Karpas-422 (cell line): Measurements from ENCODE around the gene GALNT18. TPM values are rescaled to one million over a fixed set of nuclear protein-coding genes. Genes with fewer than 3 reads are reported as not detected.

Experiments
- DNase-seq: peaks from one replicate; pipeline ENCODE4 v3.0.0-alpha.2; 2015
- H2AFZ ChIP-seq: fragments of 200-600 bp; sonication (generic); 2 replicates; pipeline ENCODE4 v1.6.1; 2014; ENCODE audit warnings: antibody characterized with exemption, low read length, mixed read lengths
- H3K27ac ChIP-seq: fragments of 200-600 bp; sonication (generic); 2 replicates; pipeline ENCODE4 v1.5.1; 2014; ENCODE audit warnings: mild to moderate bottlenecking, low read length, moderate library complexity
- H3K27me3 ChIP-seq: fragments of 200-600 bp; sonication (generic); 2 replicates; pipeline ENCODE4 v1.6.1; 2014; ENCODE audit warnings: low read length, mixed read lengths
- H3K36me3 ChIP-seq: fragments of 200-600 bp; sonication (generic); 2 replicates; pipeline ENCODE4 v1.6.1; 2014; ENCODE audit warnings: low read length, mixed read lengths; ENCODE audit not compliant: insufficient read depth
- H3K4me1 ChIP-seq: fragments of 200-600 bp; sonication (generic); 2 replicates; pipeline ENCODE4 v1.6.1; 2014; ENCODE audit warnings: mild to moderate bottlenecking, low read length, mixed read lengths
- H3K4me2 ChIP-seq: fragments of 200-600 bp; sonication (generic); 2 replicates; pipeline ENCODE4 v1.6.1; 2014; ENCODE audit warnings: low read length, low read depth, mild to moderate bottlenecking; ENCODE audit not compliant: poor library complexity, severe bottlenecking
- H3K4me3 ChIP-seq: fragments of 200-600 bp; sonication (generic); 2 replicates; pipeline ENCODE4 v1.5.1; 2014; ENCODE audit warnings: mild to moderate bottlenecking, antibody characterized with exemption, low read length, mixed read lengths
- H3K79me2 ChIP-seq: fragments of 200-600 bp; sonication (generic); 2 replicates; pipeline ENCODE4 v1.6.1; 2014; ENCODE audit warnings: mild to moderate bottlenecking, low read length, mixed read lengths
- H3K9ac ChIP-seq: fragments of 200-600 bp; sonication (generic); 2 replicates; pipeline ENCODE4 v1.6.0; 2014; ENCODE audit warnings: low read length
- H3K9me2 ChIP-seq: fragments of 200-600 bp; sonication (generic), shearing (Covaris generic); replicated peaks from 2 replicates; pipeline ENCODE4 v1.6.0; 2014; ENCODE audit warnings: mild to moderate bottlenecking, low read length, moderate library complexity; ENCODE audit not compliant: insufficient read depth
- H3K9me3 ChIP-seq: fragments of 300-700, 200-600 bp; sonication (generic); 2 replicates; pipeline ENCODE4 v1.6.1; 2014; ENCODE audit warnings: low read length, mixed read lengths
- H4K20me1 ChIP-seq: fragments of 200-600 bp; sonication (generic); 2 replicates; pipeline ENCODE4 v1.6.1; 2014; ENCODE audit warnings: mild to moderate bottlenecking, antibody characterized with exemption, low read length, low read depth; ENCODE audit not compliant: insufficient read depth
- total RNA-seq: library from RNA; depleted of rRNA; stranded (reverse); fragments of >200 nt; shearing (Covaris generic); gene quantifications from 2 replicates; pipeline ENCODE4 v1.2.3, GENCODE V29; 2014; ENCODE audit warnings: low replicate concordance

GALNT18 gene
- total RNA-seq, 1 experiment from 2014 or later, result not detected

DNA sequence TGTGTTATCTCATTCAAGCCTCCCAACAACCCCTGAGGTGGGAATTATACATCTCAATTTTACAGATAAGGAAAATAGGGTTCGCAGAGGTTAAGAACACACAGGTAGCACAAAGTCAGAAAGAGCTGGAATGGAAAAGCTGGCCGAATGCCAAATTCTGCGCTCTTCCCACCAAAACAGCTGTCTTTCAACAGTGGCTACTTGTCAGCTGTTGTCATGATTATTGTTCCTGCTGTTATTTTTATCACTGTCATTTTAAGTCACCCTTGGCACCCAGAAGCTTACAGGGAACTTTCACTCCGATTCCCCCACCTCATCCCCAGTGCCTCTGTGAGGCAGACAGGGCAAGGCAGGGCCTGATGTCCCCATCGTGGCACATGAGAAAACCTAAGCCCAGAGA lies 194.3 kb downstream of the GALNT18 start:
- Histone ChIP-seq H2AFZ (no peak overlapping the region), H3K27ac (no peak overlapping the region), H3K4me1 (no peaks in the 10 kb centered on the region), H3K27me3 (no peaks in the 10 kb centered on the region), H3K4me2 (no peak overlapping the region), H3K9me2 (no peaks in the 10 kb centered on the region), H3K9me3 (no peaks in the 10 kb centered on the region), H3K36me3 (no peaks in the 10 kb centered on the region), H3K4me3 (no peak overlapping the region), H4K20me1 (no peaks in the 10 kb centered on the region), H3K79me2 (no peaks in the 10 kb centered on the region), H3K9ac (no peak overlapping the region)
- DNase-seq, result no peak

DNA sequence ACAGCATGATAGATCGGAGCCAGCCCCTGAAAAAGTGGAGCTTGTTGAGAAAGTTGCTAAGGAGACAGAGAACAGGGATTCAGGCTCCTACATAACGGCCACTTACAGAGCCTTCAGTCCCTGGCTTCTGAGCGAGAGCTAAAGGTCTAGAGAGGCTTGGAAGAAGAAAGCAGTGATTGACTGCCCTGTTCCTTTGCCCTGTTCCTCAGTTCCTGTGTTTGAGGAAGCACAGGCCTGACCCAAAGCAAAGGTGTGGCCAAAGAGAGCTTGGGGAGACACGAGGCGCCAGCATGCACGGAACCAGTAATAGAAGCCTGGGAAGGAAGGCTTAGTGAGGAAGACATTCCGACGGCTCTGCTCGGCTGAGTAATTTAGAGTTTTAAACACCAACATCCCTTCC lies 194.7 kb downstream of the GALNT18 start:
- Histone ChIP-seq H3K36me3 (no peaks in the 10 kb centered on the region), H3K9me3 (no peaks in the 10 kb centered on the region), H2AFZ (no peak overlapping the region), H3K79me2 (no peaks in the 10 kb centered on the region), H3K4me1 (no peaks in the 10 kb centered on the region), H3K4me2 (no peak overlapping the region), H3K4me3 (no peak overlapping the region), H4K20me1 (no peaks in the 10 kb centered on the region), H3K9me2 (no peaks in the 10 kb centered on the region), H3K27ac (no peak overlapping the region), H3K27me3 (no peaks in the 10 kb centered on the region), H3K9ac (no peak overlapping the region)
- no peak for DNase-seq

DNA sequence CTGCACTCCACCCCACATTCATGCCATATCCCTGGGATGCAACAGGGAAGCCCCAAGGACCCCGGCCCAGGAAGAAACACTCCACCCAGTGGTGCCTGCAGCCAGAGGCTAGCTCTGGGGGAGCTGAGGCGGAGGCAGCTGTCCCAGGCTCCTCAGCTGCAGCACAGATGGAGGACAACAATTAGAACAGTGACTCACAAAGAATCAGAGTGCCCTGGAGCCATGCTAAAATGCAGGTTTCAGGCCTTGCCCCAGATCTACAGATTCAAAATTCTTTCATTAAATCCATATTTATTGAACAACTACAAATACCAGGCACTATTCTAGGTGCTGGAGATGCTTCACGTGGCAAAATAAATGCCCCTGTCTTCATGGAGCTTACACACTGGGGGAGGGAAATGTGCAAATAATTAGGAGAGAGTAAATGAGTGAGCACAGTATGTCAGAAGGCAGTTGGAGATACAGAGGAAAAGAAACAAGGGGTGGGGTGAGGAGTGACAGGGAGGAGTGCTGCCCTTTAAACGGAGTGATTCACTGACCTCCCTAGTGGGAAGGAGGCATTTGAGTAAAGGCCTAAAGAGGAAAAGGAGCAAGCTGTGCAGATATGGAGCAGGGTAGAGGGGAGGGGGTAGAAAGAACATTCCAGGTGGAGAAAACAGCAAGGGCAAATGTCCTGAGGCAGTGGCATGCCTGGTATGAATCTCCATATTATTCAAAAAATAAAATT lies 195.4 kb downstream of the GALNT18 start:
- H2AFZ ChIP-seq, result no peak overlapping the region
- H4K20me1 ChIP-seq, result no peaks in the 10 kb centered on the region
- H3K27ac ChIP-seq, result no peak overlapping the region
- no peak for DNase-seq
- no peaks in the 10 kb centered on the region for H3K9me3 ChIP-seq
- no peak overlapping the region for H3K9ac ChIP-seq
- H3K36me3 ChIP-seq, result no peaks in the 10 kb centered on the region
- H3K79me2 ChIP-seq, result no peaks in the 10 kb centered on the region
- no peak overlapping the region for H3K4me2 ChIP-seq
- H3K9me2 ChIP-seq, result no peaks in the 10 kb centered on the region
- H3K4me1 ChIP-seq, result no peaks in the 10 kb centered on the region
- no peaks in the 10 kb centered on the region for H3K27me3 ChIP-seq
- H3K4me3 ChIP-seq, result no peak overlapping the region

DNA sequence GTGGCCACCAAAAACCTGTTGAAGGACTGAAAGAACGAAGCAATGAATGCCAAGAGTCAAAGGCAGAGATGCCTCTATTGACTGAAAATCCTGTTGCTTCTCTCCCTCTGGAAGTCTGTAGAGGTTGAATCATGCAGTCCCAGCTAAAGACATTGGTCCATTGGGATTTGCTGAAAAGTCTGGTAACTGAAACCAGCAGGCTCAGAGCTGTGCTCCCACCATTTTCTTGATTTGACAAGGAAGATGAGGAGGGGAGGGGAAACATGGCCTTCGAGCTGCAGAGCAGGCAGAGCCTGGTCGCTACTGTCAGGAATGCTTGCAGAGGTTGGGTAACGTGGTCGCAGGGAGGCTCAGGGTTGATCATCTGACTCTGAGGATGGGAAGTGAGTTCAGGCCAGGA lies 196.0 kb downstream of the GALNT18 start:
- no peaks in the 10 kb centered on the region for H3K9me2 ChIP-seq
- H3K4me3 ChIP-seq, result no peak overlapping the region
- H3K36me3 ChIP-seq, result no peaks in the 10 kb centered on the region
- no peaks in the 10 kb centered on the region for H3K9me3 ChIP-seq
- H3K79me2 ChIP-seq, result no peaks in the 10 kb centered on the region
- H3K9ac ChIP-seq, result no peak overlapping the region
- DNase-seq, result no peak
- no peak overlapping the region for H3K4me2 ChIP-seq
- H3K27me3 ChIP-seq, result no peaks in the 10 kb centered on the region
- H3K27ac ChIP-seq, result no peak overlapping the region
- H2AFZ ChIP-seq, result no peak overlapping the region
- H4K20me1 ChIP-seq, result no peaks in the 10 kb centered on the region
- no peaks in the 10 kb centered on the region for H3K4me1 ChIP-seq

DNA sequence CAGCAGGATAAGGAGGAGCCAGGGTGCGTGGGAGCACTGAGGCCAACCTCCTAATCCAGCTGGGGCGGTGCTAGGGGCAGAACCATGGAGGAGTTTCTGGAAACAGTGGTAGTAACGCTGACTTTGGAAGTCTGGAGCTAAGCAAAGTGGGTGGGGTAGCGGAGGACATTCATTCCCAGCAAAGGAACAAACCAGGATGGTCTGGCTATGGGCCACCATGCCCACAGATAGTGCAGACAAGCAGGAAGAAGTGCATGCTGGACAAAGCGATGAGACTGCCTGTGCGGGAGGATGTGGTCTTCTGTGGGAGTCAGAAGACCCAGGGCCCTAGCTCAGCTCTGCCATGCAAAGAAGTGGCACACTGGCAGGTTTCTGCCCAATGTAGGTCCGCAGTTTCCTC lies 197.1 kb downstream of the GALNT18 start:
- no peaks in the 10 kb centered on the region for H3K36me3 ChIP-seq
- no peak for DNase-seq
- H3K9ac ChIP-seq, result no peak overlapping the region
- H3K79me2 ChIP-seq, result no peaks in the 10 kb centered on the region
- H2AFZ ChIP-seq, result no peak overlapping the region
- no peaks in the 10 kb centered on the region for H3K27me3 ChIP-seq
- H3K9me2 ChIP-seq, result no peaks in the 10 kb centered on the region
- no peaks in the 10 kb centered on the region for H3K4me1 ChIP-seq
- no peaks in the 10 kb centered on the region for H3K9me3 ChIP-seq
- H3K4me2 ChIP-seq, result no peak overlapping the region
- no peaks in the 10 kb centered on the region for H4K20me1 ChIP-seq
- H3K4me3 ChIP-seq, result no peak overlapping the region
- H3K27ac ChIP-seq, result no peak overlapping the region

DNA sequence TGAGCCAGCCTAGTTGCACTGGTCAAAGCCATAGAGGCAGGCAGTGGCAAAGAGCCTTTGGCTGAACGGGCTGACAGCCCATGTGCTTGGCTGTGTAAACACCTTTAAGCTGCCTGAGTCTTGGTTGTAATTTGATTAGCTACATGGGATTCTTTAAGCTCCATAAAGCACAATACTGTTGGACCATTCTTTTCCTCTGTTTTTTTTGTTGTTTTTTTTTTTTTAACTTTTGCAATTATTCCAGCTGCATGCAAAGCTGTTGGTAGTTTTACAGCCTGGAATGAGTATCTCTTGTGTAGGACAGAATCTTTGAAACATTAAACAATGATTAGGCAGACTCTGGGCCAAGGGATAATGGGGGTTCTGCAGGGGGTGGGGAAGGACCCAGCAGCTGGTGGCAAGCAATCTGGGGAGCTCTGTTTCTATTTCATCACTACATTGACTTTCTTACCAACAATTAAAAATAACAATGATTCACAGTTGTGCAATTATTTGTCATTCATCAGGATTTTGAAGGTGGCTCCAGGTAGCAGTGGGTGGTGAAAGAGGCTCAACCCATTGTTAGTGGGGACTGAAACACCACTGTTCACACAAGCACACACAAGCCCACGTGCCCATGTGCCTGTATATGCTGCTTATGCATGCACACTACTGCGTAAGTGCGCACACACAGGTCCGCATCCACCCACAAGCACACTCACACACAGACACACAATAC lies 199.2 kb downstream of the GALNT18 start:
- Histone ChIP-seq H3K27ac (no peak overlapping the region), H3K79me2 (no peaks in the 10 kb centered on the region), H3K4me3 (no peak overlapping the region), H2AFZ (no peak overlapping the region), H3K9me3 (no peaks in the 10 kb centered on the region), H3K9ac (no peak overlapping the region), H3K27me3 (no peaks in the 10 kb centered on the region), H3K4me1 (no peaks in the 10 kb centered on the region), H3K36me3 (no peaks in the 10 kb centered on the region), H3K4me2 (no peak overlapping the region), H4K20me1 (no peaks in the 10 kb centered on the region), H3K9me2 (no peaks in the 10 kb centered on the region)
- no peak for DNase-seq

DNA sequence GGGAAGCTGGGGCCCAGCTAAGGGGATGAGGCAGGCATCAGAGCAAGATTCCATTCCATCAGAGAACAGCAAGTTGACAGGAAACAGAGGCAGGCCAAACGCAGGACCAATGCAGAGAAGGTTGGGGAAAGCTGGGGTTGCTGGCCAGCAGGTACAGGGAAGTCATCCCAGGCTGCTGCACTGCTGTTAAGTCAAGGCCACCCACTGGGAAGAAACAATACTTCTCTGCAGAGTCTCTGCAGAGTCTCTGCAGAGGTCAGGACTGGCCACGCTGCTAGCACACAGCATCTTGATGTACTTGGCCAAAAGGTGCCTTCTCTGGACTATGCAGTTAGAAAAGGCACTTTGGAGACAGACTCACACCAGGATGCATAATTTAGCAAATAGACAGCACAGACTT lies 200.3 kb downstream of the GALNT18 start:
- no peak overlapping the region for H3K4me3 ChIP-seq
- H3K36me3 ChIP-seq, result no peaks in the 10 kb centered on the region
- no peaks in the 10 kb centered on the region for H3K27me3 ChIP-seq
- H3K9me3 ChIP-seq, result no peaks in the 10 kb centered on the region
- H4K20me1 ChIP-seq, result no peaks in the 10 kb centered on the region
- no peak overlapping the region for H3K9ac ChIP-seq
- H3K4me2 ChIP-seq, result no peak overlapping the region
- no peaks in the 10 kb centered on the region for H3K79me2 ChIP-seq
- no peak for DNase-seq
- H2AFZ ChIP-seq, result no peak overlapping the region
- H3K4me1 ChIP-seq, result no peaks in the 10 kb centered on the region
- H3K9me2 ChIP-seq, result no peaks in the 10 kb centered on the region
- no peak overlapping the region for H3K27ac ChIP-seq

DNA sequence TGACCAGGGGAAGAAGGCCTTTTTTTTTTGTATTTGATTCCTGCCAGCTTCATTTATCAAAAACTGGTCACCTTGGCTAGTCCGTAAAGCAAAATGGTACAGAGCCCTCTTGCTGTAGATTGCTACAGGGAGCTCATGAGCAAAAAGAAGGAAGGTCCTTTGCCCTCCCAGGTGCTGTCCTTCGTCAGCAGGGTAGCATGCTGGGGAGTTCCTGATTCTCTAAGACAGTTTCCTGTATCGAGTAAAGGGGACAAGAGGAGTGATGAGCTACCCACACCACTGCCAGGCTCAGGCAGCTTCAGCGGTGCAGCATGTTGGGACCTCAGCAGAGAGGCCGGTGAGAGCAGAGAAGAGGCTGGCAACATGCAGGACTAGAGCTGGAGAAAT lies 200.9 kb downstream of the GALNT18 start:
- Histone ChIP-seq H3K27ac (no peak overlapping the region), H3K4me3 (no peak overlapping the region), H3K79me2 (no peaks in the 10 kb centered on the region), H3K4me2 (no peak overlapping the region), H3K4me1 (no peaks in the 10 kb centered on the region), H3K27me3 (no peaks in the 10 kb centered on the region), H3K9me3 (no peaks in the 10 kb centered on the region), H3K9ac (no peak overlapping the region), H2AFZ (no peak overlapping the region), H4K20me1 (no peaks in the 10 kb centered on the region), H3K36me3 (no peaks in the 10 kb centered on the region), H3K9me2 (no peaks in the 10 kb centered on the region)
- peak; percentile 46 for DNase-seq
